SU-DHL-6 (cell line): ENCODE measurements around the gene PCK1.

Experiments used
- H2AFZ ChIP-seq: fragments of 200-600 bp; sonication (generic); 2 replicates; pipeline ENCODE4 v1.6.1; 2014; ENCODE audit warnings: low read depth, mild to moderate bottlenecking, moderate library complexity, mixed read lengths, antibody characterized with exemption, low read length; ENCODE audit not compliant: severe bottlenecking
- H3F3A ChIP-seq: fragments of 200-600 bp; shearing (Covaris generic); 2 replicates; pipeline ENCODE4 v1.6.0; 2016; ENCODE audit warnings: antibody characterized with exemption, mild to moderate bottlenecking; ENCODE audit not compliant: insufficient read depth
- H3K27ac ChIP-seq: fragments of 200-600 bp; sonication (generic); 2 replicates; pipeline ENCODE4 v1.5.1; 2016; ENCODE audit warnings: low read depth, mild to moderate bottlenecking, low read length, moderate library complexity, mixed read lengths
- H3K27me3 ChIP-seq: fragments of 200-600 bp; sonication (generic), shearing (Covaris generic); 2 replicates; pipeline ENCODE4 v1.6.0; 2014; ENCODE audit warnings: mild to moderate bottlenecking, low read length
- H3K36me3 ChIP-seq: fragments of 200-600 bp; sonication (generic); 2 replicates; pipeline ENCODE4 v1.6.1; 2014; ENCODE audit warnings: mild to moderate bottlenecking, low read length, mixed read lengths
- H3K4me2 ChIP-seq: fragments of 300-600, 200-600 bp; shearing (Covaris generic), sonication (generic); 2 replicates; pipeline ENCODE4 v1.6.0; 2014; ENCODE audit warnings: low read length, low read depth, mild to moderate bottlenecking; ENCODE audit not compliant: poor library complexity, severe bottlenecking
- H3K4me3 ChIP-seq: fragments of 200-600 bp; sonication (generic); 2 replicates; pipeline ENCODE4 v1.5.1; 2014; ENCODE audit warnings: antibody characterized with exemption, low read length, mild to moderate bottlenecking, mixed read lengths; ENCODE audit not compliant: insufficient read depth, poor library complexity, severe bottlenecking
- H3K79me2 ChIP-seq: fragments of 200-600 bp; sonication (generic); 2 replicates; pipeline ENCODE4 v1.6.1; 2014; ENCODE audit warnings: mild to moderate bottlenecking, low read length, moderate library complexity; ENCODE audit not compliant: insufficient read depth
- H3K9ac ChIP-seq: fragments of 200-600 bp; sonication (generic); 2 replicates; pipeline ENCODE4 v1.7.0; 2014; ENCODE audit warnings: mild to moderate bottlenecking, low read length
- H3K9me2 ChIP-seq: fragments of 200-600 bp; sonication (generic); replicated peaks from 2 replicates; pipeline ENCODE4 v1.6.1; 2014; ENCODE audit warnings: low read length; ENCODE audit not compliant: insufficient read depth
- H3K9me3 ChIP-seq: fragments of 200-600 bp; sonication (generic); 2 replicates; pipeline ENCODE4 v1.6.1; 2014; ENCODE audit warnings: low read length, mixed read lengths; ENCODE audit not compliant: insufficient read depth
- H4K20me1 ChIP-seq: fragments of 200-600 bp; sonication (generic); 2 replicates; pipeline ENCODE4 v1.6.1; 2014; ENCODE audit warnings: low read depth, mild to moderate bottlenecking, antibody characterized with exemption, low read length, moderate library complexity, mixed read lengths
- CTCF ChIP-seq: fragments of 200-600 bp; sonication (generic); IDR thresholded peaks from one replicate; pipeline ENCODE4 v1.5.1; 2017; ENCODE audit warnings: antibody characterized with exemption, mild to moderate bottlenecking, low read length, moderate library complexity; ENCODE audit not compliant: insufficient read depth, poor library complexity, severe bottlenecking
- EZH2phosphoT487 ChIP-seq: fragments of 200-600 bp; sonication (generic), shearing (Covaris generic); conservative IDR thresholded peaks from 2 replicates; pipeline ENCODE4 v1.6.1; 2018; ENCODE audit warnings: mild to moderate bottlenecking, antibody characterized with exemption, low read length, moderate library complexity, mixed read lengths

PCK1 gene

GRCh38 chr20:57523782-57524181, 37.1 kb upstream of the PCK1 start:
- Histone ChIP-seq H3K4me3 (no peak overlapping the region), H3K36me3 (no peaks in the 10 kb centered on the region), H3K9me3 (no peaks in the 10 kb centered on the region), H2AFZ (no peak overlapping the region), H3K27ac (no peak overlapping the region), H3K4me2 (no peak overlapping the region), H3K79me2 (no peaks in the 10 kb centered on the region), H3K9me2 (no peaks in the 10 kb centered on the region), H3K9ac (no peak overlapping the region), H4K20me1 (no peaks in the 10 kb centered on the region), H3K27me3 (no peaks in the 10 kb centered on the region), H3F3A (no peaks in the 10 kb centered on the region)
- no peak for TF ChIP-seq CTCF
- TF ChIP-seq EZH2phosphoT487 = no peak

- Histone ChIP-seq H3K9ac (no peak within 1 kb of the TSS), H3K4me2 (no peak within 1 kb of the TSS)
These were observed 36.3 kb upstream of the PCK1 start, which contains the start of gene CTCFL for GRCh38 chr20:57524511-57525176. Gene CTCFL (minus strand): TSS chr20:57525140. CDS start chr20:57524205, 935 bp downstream.

GRCh38 chr20:57525328-57526086, 35.4 kb upstream of the PCK1 start:
- Histone ChIP-seq H3F3A (no peaks in the 10 kb centered on the region), H3K79me2 (no peaks in the 10 kb centered on the region), H3K4me2 (no peak overlapping the region)

More at GRCh38 chr20:57524511-57525176, 36.3 kb upstream of the PCK1 start, which contains the start of gene CTCFL:
- Histone ChIP-seq H4K20me1 (no peaks in the 10 kb centered on the region), H3K27me3 (no peaks in the 10 kb centered on the region), H3K4me3 (no peak within 1 kb of the TSS), H3K36me3 (no peaks in the 10 kb centered on the region), H3K9me2 (no peaks in the 10 kb centered on the region), H3K79me2 (no peaks in the 10 kb centered on the region), H3K27ac (no peak within 1 kb of the TSS), H2AFZ (no peak within 1 kb of the TSS), H3F3A (no peaks in the 10 kb centered on the region), H3K9me3 (no peaks in the 10 kb centered on the region)
- TF ChIP-seq EZH2phosphoT487 (no peak), CTCF (no peak)

More at GRCh38 chr20:57525328-57526086, 35.4 kb upstream of the PCK1 start:
- no peaks in the 10 kb centered on the region for H3K9me3 ChIP-seq
- no peaks in the 10 kb centered on the region for H3K36me3 ChIP-seq
- H4K20me1 ChIP-seq = no peaks in the 10 kb centered on the region
- TF ChIP-seq CTCF (no peak), EZH2phosphoT487 (no peak)
- H3K9me2 ChIP-seq = no peaks in the 10 kb centered on the region
- no peak overlapping the region for H3K9ac ChIP-seq
- H2AFZ ChIP-seq = no peak overlapping the region
- H3K27me3 ChIP-seq = no peaks in the 10 kb centered on the region
- H3K27ac ChIP-seq = no peak overlapping the region
- no peak overlapping the region for H3K4me3 ChIP-seq
